ENCODE measurements around the gene KHDRBS1.

- TF ChIP-seq POLR2A (IDR thresholded peaks at IDR 0.05) (no peak), CTCF (IDR thresholded peaks at IDR 0.05) (no peak)
Measured at GRCh38 chr1:31989964-31990363, 23.7 kb upstream of the KHDRBS1 start.

Data from body of pancreas (tissue), 4 donors.